Measurements from ENCODE around the gene ATG5.

DNA sequence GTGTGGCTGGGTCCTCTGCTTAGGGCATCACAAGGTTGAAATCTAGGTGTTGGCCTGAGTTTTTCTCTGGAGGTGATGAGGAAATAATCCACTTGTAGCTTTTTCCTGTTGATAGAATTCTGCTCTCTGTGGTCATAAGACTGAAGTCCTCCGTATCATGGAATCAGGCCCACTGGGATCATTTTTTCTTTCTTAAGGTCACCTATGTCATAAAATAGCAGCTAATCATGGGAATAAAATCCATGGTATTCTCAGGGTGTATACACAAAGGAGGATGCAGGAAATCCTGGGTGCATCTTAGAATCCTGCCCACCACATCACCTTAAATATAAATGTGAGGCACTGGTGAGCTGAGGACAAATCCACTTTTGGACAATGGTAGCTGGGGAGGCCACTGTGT is 166.7 kb downstream of the ATG5 start:
- TF ChIP-seq, protein P1, sequence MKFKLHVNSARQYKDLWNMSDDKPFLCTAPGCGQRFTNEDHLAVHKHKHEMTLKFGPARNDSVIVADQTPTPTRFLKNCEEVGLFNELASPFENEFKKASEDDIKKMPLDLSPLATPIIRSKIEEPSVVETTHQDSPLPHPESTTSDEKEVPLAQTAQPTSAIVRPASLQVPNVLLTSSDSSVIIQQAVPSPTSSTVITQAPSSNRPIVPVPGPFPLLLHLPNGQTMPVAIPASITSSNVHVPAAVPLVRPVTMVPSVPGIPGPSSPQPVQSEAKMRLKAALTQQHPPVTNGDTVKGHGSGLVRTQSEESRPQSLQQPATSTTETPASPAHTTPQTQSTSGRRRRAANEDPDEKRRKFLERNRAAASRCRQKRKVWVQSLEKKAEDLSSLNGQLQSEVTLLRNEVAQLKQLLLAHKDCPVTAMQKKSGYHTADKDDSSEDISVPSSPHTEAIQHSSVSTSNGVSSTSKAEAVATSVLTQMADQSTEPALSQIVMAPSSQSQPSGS (tag by site-specific recombination; IDR thresholded peaks at IDR 0.05; ENCODE audit: low read depth): no peak
- TF ChIP-seq ZNF121 (tag by site-specific recombination; IDR thresholded peaks at IDR 0.05) (no peak), ZNF707 (tag by site-specific recombination; IDR thresholded peaks at IDR 0.05) (no peak), ZNF10 (tag by site-specific recombination; IDR thresholded peaks at IDR 0.05) (no peak), ZNF518A (tag by site-specific recombination; conservative IDR thresholded peaks at IDR 0.05; ENCODE audit: low read depth) (no peak), HIC1 (tag by site-specific recombination; IDR thresholded peaks at IDR 0.05) (no peak)
- TF ChIP-seq, protein P2, sequence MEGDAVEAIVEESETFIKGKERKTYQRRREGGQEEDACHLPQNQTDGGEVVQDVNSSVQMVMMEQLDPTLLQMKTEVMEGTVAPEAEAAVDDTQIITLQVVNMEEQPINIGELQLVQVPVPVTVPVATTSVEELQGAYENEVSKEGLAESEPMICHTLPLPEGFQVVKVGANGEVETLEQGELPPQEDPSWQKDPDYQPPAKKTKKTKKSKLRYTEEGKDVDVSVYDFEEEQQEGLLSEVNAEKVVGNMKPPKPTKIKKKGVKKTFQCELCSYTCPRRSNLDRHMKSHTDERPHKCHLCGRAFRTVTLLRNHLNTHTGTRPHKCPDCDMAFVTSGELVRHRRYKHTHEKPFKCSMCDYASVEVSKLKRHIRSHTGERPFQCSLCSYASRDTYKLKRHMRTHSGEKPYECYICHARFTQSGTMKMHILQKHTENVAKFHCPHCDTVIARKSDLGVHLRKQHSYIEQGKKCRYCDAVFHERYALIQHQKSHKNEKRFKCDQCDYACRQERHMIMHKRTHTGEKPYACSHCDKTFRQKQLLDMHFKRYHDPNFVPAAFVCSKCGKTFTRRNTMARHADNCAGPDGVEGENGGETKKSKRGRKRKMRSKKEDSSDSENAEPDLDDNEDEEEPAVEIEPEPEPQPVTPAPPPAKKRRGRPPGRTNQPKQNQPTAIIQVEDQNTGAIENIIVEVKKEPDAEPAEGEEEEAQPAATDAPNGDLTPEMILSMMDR (tag by site-specific recombination; IDR thresholded peaks at IDR 0.05): no peak
- TF ChIP-seq, protein P3, sequence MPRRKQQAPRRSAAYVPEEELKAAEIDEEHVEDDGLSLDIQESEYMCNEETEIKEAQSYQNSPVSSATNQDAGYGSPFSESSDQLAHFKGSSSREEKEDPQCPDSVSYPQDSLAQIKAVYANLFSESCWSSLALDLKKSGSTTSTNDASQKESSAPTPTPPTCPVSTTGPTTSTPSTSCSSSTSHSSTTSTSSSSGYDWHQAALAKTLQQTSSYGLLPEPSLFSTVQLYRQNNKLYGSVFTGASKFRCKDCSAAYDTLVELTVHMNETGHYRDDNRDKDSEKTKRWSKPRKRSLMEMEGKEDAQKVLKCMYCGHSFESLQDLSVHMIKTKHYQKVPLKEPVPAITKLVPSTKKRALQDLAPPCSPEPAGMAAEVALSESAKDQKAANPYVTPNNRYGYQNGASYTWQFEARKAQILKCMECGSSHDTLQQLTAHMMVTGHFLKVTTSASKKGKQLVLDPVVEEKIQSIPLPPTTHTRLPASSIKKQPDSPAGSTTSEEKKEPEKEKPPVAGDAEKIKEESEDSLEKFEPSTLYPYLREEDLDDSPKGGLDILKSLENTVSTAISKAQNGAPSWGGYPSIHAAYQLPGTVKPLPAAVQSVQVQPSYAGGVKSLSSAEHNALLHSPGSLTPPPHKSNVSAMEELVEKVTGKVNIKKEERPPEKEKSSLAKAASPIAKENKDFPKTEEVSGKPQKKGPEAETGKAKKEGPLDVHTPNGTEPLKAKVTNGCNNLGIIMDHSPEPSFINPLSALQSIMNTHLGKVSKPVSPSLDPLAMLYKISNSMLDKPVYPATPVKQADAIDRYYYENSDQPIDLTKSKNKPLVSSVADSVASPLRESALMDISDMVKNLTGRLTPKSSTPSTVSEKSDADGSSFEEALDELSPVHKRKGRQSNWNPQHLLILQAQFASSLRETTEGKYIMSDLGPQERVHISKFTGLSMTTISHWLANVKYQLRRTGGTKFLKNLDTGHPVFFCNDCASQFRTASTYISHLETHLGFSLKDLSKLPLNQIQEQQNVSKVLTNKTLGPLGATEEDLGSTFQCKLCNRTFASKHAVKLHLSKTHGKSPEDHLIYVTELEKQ (tag by site-specific recombination; IDR thresholded peaks at IDR 0.05; ENCODE audit: borderline replicate concordance): no peak
- TF ChIP-seq, protein P4, sequence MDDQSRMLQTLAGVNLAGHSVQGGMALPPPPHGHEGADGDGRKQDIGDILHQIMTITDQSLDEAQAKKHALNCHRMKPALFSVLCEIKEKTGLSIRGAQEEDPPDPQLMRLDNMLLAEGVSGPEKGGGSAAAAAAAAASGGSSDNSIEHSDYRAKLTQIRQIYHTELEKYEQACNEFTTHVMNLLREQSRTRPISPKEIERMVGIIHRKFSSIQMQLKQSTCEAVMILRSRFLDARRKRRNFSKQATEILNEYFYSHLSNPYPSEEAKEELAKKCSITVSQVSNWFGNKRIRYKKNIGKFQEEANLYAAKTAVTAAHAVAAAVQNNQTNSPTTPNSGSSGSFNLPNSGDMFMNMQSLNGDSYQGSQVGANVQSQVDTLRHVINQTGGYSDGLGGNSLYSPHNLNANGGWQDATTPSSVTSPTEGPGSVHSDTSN (CRISPR knock-in tag; IDR thresholded peaks at IDR 0.05): no peak

Data from HEK293 (cell line).